Activated effector memory CD4-positive, alpha-beta T cell treated with Interleukin-2 at 50 U/mL for 16 hours (primary cell): ENCODE results near the gene GOLGA5.
"Not testable (repeated sequence)": the region's sequence is repeated elsewhere in the genome, so short reads cannot be mapped to it uniquely, and the experiment has no call there.

Experiments
- DNase-seq: peaks from one replicate; pipeline ENCODE4 v3.0.0-alpha.2; 2020

The GOLGA5 gene

GRCh38 chr14:92778868-92779565 lies 15.1 kb upstream of the GOLGA5 start:
- DNase-seq, result not testable (repeated sequence)

- no peak for DNase-seq
Observed at GRCh38 chr14:92780444-92781232, 13.5 kb upstream of the GOLGA5 start.

- DNase-seq, result no peak
Observed at GRCh38 chr14:92781350-92781749, 12.8 kb upstream of the GOLGA5 start.

- DNase-seq, result no peak
Observed at GRCh38 chr14:92783813-92784431, 10.2 kb upstream of the GOLGA5 start.

GRCh38 chr14:92785667-92786426 lies 8.3 kb upstream of the GOLGA5 start:
- DNase-seq, result no peak

- DNase-seq, result no peak
Observed at GRCh38 chr14:92786427-92786756, 7.7 kb upstream of the GOLGA5 start.

GRCh38 chr14:92787554-92787953 lies 6.6 kb upstream of the GOLGA5 start:
- DNase-seq, result no peak

- DNase-seq, result no peak
Observed at GRCh38 chr14:92789457-92790089, 4.5 kb upstream of the GOLGA5 start.

- DNase-seq, result no peak
Observed at GRCh38 chr14:92792885-92793284, 1.2 kb upstream of the GOLGA5 start.

- no peak for DNase-seq
Observed at GRCh38 chr14:92794547-92794941, 439 bp downstream of the GOLGA5 start.

GRCh38 chr14:92794961-92795360 lies 856 bp downstream of the GOLGA5 start:
- DNase-seq, result no peak

GRCh38 chr14:92797935-92798653 lies 4.0 kb downstream of the GOLGA5 start:
- no peak for DNase-seq

- DNase-seq, result no peak
Observed at GRCh38 chr14:92798811-92799210, 4.7 kb downstream of the GOLGA5 start.

- DNase-seq, result no peak
Observed at GRCh38 chr14:92800012-92800411, 5.9 kb downstream of the GOLGA5 start.

- DNase-seq, result no peak
Observed at GRCh38 chr14:92800525-92800924, 6.4 kb downstream of the GOLGA5 start.

- no peak for DNase-seq
Observed at GRCh38 chr14:92801917-92802316, 7.8 kb downstream of the GOLGA5 start.

- DNase-seq, result no peak
Observed at GRCh38 chr14:92802678-92803077, 8.6 kb downstream of the GOLGA5 start.

GRCh38 chr14:92813201-92813600 lies 19.1 kb downstream of the GOLGA5 start:
- DNase-seq, result no peak

GRCh38 chr14:92819011-92819597 lies 25.0 kb downstream of the GOLGA5 start:
- DNase-seq, result no peak

GRCh38 chr14:92819680-92820535 lies 25.8 kb downstream of the GOLGA5 start:
- DNase-seq, result not testable (repeated sequence)

GRCh38 chr14:92820536-92820840 lies 26.4 kb downstream of the GOLGA5 start:
- not testable (repeated sequence) for DNase-seq
